ENCODE data around the gene UBE2L6. TPM values are rescaled to one million over a fixed set of nuclear protein-coding genes. Genes with fewer than 3 reads are reported as not detected.

UBE2L6 gene
- total RNA-seq = 36.9 TPM

GRCh38 chr11:57567515-57568329, at the start of gene UBE2L6:
Gene UBE2L6 (minus strand): TSS chr11:57567672. CDS start chr11:57567611, 61 bp downstream.
- ATAC-seq = peak; percentile 82

GRCh38 chr11:57616595-57616994, 49.1 kb upstream of the UBE2L6 start:
- ATAC-seq = no peak

- ATAC-seq = no peak
These were observed 47.8 kb upstream of the UBE2L6 start for GRCh38 chr11:57615308-57615707.

GRCh38 chr11:57614234-57614772, 46.8 kb upstream of the UBE2L6 start:
- peak; percentile 13 for ATAC-seq

GRCh38 chr11:57610170-57610569, 42.7 kb upstream of the UBE2L6 start:
- ATAC-seq = no peak

- no peak for ATAC-seq
These were observed 37.6 kb upstream of the UBE2L6 start for GRCh38 chr11:57605028-57605420.

GRCh38 chr11:57604296-57605027, 37.0 kb upstream of the UBE2L6 start:
- no peak for ATAC-seq

GRCh38 chr11:57601297-57601696, 33.8 kb upstream of the UBE2L6 start:
- ATAC-seq = no peak

GRCh38 chr11:57599381-57599780, 31.9 kb upstream of the UBE2L6 start:
- no peak for ATAC-seq

- no peak for ATAC-seq
These were observed 31.3 kb upstream of the UBE2L6 start for GRCh38 chr11:57598831-57599155.

- ATAC-seq = peak; percentile 68
These were observed 30.7 kb upstream of the UBE2L6 start for GRCh38 chr11:57597916-57598830.

GRCh38 chr11:57597461-57597915, 30.0 kb upstream of the UBE2L6 start, which contains the start of gene SERPING1:
Gene SERPING1 (plus strand): TSS chr11:57597685. CDS start chr11:57598271, 586 bp downstream.
- ATAC-seq = peak; percentile 23

GRCh38 chr11:57596266-57596885, 28.9 kb upstream of the UBE2L6 start:
- no peak for ATAC-seq

- ATAC-seq = no peak
These were observed 20.7 kb upstream of the UBE2L6 start for GRCh38 chr11:57588046-57588710.

GRCh38 chr11:57586711-57587245, 19.3 kb upstream of the UBE2L6 start:
- no peak for ATAC-seq

GRCh38 chr11:57585301-57585700, 17.8 kb upstream of the UBE2L6 start:
- no peak for ATAC-seq

GRCh38 chr11:57584341-57584740, 16.9 kb upstream of the UBE2L6 start:
- ATAC-seq = no peak

GRCh38 chr11:57574061-57574460, 6.6 kb upstream of the UBE2L6 start:
- no peak for ATAC-seq

- ATAC-seq = no peak
These were observed 4.1 kb upstream of the UBE2L6 start for GRCh38 chr11:57571606-57572005.

- no peak for ATAC-seq
These were observed 876 bp upstream of the UBE2L6 start for GRCh38 chr11:57568330-57568766.

- ATAC-seq = no peak
These were observed 462 bp downstream of the UBE2L6 start for GRCh38 chr11:57566905-57567514.

Measured in esophagus mucosa (tissue), 1 donor.